GM20000 (cell line): ENCODE measurements around the gene TGFB2.

Experiments
- DNase-seq: peaks from one replicate; pipeline ENCODE4 v3.0.0; 2012; ENCODE audit warnings: low spot score
- CTCF ChIP-seq: IDR thresholded peaks from 2 replicates; pipeline ENCODE4 v1.5.1; 2012; ENCODE audit warnings: mild to moderate bottlenecking, control low read depth; ENCODE audit errors: extremely low read depth, missing control alignments

Gene TGFB2

GRCh38 chr1:218369688-218370511 is 24.8 kb downstream of the TGFB2 start:
- DNase-seq = no peak
- no peak for TF ChIP-seq CTCF

GRCh38 chr1:218371927-218372672 is 27.0 kb downstream of the TGFB2 start:
- TF ChIP-seq CTCF = no peak
- DNase-seq = no peak

GRCh38 chr1:218374401-218375353 is 29.5 kb downstream of the TGFB2 start:
- no peak for TF ChIP-seq CTCF
- DNase-seq = no peak

GRCh38 chr1:218376722-218377121 is 31.6 kb downstream of the TGFB2 start:
- DNase-seq = no peak
- no peak for TF ChIP-seq CTCF

GRCh38 chr1:218377143-218377660 is 32.1 kb downstream of the TGFB2 start:
- no peak for DNase-seq
- no peak for TF ChIP-seq CTCF

GRCh38 chr1:218380125-218380977 is 35.2 kb downstream of the TGFB2 start:
- no peak for DNase-seq
- TF ChIP-seq CTCF = no peak
